CD4-positive, alpha-beta T cell treated with Interferon alpha-2 for 1 hour (primary cell): ENCODE measurements around the gene STK38L.

ENCODE experiments used
- DNase-seq, 2 donors: peaks; one replicate each; pipeline ENCODE4 v3.0.0-alpha.2; 2020 to 2022

The STK38L gene

DNA sequence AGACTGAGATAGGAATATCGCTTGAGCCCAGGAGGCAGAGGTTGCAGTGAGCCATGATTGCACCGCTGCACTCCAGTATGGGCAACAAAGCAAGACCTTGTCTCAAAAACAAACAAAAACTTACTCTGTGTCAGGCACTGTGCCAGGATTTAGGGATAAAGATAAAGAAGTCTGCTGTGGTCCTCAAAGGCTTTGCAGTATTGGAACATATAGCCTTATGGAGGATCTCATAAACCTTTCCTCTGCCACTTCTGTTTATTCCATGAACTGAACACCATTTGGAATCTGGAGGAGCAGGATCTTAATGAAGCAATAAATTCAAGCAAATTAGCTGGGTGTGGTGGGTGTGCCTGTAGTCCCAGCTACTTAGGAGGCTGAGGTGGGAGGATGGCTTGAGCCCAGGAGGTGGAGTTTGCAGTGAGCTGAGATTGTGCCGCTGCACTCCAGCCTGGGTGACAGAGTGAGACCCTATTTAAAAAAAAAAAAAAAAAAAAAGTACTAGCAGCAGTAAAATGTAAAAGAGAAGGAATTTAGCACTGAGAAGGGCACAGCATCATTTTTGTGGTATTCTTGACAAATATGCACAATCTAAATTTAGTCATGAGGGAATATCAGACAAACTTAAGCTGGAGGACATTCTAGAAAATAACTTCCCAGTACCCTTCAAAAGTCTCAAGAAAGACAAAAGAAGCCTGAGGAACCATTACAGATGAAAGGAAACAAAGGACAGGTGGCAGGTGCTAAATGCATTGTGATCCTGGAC, 115.7 kb downstream of the STK38L start:
- no peak for DNase-seq

DNA sequence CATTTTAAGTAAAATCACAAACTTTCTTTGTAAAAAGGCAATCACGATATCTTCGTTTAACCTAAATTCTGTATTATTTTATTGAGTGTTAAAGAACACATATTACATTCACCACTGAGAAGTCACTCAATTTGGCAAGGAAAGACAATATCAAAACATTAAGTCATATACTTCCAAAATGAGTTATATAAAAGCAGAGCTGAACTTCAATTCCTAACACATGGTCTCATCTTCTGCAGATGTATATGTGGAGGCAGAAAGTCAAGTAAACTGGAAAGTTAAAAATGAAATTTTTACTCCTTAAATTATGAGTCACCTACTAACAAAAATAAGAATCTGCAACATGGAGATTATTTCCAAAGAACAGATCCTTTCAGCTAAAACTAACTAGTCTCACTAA, 117.3 kb downstream of the STK38L start:
- no peak for DNase-seq

DNA sequence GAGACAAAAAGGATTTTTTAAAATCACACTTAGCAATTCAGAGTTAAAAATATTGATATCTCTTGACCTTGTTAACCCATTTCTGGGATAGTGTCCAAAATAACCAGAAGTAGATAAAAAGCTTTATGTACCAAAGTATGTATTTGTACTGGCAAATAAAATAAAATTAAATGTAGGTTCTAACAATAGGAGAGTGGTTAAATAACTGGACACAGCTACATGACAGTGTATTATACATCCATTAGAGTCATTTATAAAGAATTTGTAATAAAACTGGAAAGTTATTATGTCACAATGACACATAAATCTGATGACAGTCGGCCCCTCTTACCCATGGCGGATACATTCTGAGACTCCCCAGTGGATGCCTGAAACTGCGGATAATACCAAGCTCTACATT, 122.5 kb downstream of the STK38L start:
- DNase-seq, result no peak

DNA sequence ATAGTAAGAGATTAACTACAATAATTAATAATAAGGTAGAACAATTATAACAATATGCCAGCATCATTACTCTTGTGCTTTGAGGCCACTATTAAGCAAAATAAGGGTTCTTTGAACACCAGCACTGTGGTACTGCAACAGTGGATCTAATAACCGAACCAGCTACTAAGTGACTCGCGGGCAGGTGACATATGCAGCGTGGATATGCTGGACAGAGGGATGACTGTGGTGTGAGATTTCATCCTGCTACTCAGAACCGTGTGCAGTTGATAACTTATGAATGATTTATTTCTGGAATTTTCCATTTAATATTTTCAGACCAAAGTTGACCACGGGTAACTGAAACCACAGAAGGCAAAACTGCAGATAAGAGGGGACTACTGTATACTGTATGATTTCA, 123.0 kb downstream of the STK38L start:
- no peak for DNase-seq
